NCI-H1092 treated with DMSO at 0.1 percent for 48 hours (cell line): ENCODE measurements around the gene ACAP1.

Source experiments
- DNase-seq: peaks from one replicate; lab custom pipeline; 2025; lab: John Stamatoyannopoulos, UW

The ACAP1 gene

DNA sequence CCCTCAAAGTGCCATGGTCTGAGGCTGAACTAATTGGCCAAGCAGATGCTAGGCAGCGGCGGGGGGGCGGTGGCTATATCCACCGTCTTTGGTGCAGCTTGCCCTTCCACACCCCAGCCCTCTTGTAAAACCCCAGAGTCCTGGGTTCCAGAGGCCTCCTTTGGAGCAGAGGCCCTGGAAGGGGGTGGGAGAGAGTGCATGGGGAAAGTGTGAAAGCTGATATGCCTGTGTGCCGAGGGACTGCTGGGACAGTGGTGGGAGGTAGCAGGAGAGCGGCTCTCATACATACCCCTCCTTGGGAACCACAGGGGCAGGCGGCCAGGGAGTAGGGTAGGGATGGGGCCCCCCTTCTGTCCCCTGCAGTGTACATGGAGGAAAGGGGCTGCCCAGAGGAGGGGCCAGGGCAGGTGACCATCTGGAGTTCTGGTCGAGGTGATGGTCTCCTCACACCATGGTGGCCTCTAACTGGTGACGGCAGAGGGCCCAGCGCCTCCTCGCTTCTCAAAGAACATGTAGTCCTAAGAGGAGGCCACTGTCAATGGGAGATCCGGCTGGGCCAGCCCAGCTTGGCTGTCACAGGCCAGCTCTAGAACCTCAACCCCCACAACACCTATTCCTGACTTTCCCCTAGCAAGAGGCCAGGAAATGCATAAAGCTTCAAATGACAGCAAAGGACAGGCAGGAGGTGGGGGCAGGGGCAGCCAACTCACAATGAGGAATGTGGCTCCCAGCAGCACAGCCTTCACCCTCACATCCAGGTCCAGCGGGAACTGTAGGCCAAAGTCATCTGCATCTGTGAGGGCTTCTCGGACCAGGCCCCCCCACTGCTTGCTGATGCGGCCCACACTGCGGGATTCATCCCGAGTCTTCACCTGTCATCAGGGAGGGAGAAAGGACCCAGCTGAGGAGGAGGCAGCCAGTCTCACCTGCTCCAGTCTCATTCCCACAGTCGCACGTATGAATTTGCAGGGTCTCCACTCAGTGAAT is 53.9 kb downstream of the ACAP1 start:
- DNase-seq: no peak

DNA sequence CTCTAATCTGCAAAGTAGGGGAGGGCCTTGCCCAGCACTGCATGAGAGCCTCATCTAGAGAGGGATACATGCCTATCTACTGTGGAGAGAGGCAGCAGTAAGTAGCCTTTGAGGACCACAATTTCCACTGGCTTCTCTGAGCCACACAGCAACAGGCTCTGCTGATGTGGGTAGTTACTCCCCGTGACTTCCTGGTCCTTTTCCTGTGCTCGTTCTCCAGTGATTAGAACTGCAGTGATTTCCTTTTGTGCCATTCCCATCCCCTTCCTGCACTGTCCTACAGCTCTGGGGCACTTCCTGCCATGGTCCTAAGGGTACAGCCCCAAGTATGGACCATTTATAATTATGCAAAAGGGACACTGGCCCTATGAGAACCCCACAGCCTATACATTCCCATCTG is 55.0 kb downstream of the ACAP1 start:
- no peak for DNase-seq

GRCh38 chr17:7392696-7393612 is 56.6 kb downstream of the ACAP1 start:
- no peak for DNase-seq

DNA sequence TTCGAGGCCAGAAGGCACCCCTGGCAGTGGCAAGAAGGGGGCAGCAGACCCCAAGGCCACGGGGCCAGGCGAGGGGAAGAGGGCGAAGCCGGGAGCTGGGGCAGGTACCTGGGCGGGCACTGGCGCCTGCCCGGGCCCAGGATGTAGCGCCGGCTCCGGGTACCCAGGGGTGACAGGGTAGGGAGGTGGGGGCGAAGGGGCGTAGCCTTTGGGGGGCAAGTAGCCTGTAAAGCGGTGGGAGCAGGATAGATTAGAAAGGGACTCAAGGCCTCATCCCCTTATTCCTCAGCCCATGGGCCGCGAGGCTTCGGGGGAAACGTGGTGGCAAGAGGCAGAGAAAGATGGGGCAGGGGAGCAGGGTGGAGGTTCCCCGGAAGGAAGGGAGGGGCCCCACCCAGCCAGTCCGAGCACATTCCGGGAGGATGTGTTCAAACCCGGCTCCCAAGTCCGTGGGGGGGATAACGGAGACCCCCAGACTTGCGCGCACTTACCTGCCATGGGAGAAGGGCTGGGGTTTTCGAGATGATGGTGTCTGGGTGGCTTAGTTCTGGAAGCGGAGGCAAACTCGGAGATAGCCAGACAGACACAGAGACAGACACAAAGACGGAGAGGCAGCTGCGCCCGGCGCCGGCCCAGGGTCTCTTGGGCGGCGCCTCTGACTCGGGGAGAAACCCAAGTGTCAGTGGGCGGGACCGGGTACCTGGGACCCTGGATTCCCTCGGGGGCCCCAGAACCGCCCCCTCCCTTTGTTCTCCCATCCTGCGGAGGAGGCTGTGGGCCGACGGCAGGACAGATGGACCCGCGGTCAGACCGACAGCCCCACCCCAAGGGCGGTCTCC is 57.5 kb downstream of the ACAP1 start:
- peak; percentile 50 for DNase-seq

DNA sequence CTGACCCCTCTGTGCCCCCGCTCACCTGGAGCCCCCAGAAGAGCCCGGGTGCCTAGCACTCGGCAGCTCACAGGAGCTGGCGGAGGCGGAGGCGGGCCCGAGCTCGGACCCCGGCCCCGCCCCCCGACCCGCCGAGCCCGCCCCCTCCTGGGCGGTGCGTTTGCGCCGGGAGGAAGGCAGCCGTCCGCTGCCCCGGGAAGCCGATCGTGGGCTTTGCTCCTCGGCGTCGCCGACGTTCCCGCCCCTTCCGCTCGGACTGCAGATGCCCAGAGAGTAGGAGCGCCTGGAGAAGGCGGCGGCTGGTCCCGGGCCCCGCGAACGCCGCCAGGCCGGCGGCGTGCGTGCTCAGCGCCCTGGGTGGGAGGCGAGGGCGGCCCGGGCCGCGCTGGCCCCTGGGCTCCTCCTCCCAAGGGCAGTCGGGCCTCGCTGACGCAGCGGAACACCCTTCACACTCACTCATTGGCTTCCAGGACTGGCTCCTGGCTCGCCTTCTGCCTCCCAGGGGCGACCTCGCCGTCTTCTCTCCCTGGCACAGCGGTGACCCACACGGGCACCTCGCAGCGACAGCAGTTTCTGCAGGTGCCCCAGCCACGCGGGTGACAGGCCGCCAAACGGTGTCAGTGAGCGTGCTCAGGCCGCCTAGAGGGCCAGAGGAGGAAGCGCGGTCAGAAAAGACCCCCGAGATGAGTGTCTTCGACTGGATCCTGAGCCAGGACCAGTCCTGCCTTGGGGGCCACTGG is 58.3 kb downstream of the ACAP1 start, which contains the start of gene PLSCR3:
TSS of gene PLSCR3 (minus strand) at position 74 of the 740 bp plus-strand sequence. CDS start 415 bp downstream, outside the sequence.
- DNase-seq: peak; percentile 60

GRCh38 chr17:7396147-7396546 is 59.8 kb downstream of the ACAP1 start:
- DNase-seq: no peak

DNA sequence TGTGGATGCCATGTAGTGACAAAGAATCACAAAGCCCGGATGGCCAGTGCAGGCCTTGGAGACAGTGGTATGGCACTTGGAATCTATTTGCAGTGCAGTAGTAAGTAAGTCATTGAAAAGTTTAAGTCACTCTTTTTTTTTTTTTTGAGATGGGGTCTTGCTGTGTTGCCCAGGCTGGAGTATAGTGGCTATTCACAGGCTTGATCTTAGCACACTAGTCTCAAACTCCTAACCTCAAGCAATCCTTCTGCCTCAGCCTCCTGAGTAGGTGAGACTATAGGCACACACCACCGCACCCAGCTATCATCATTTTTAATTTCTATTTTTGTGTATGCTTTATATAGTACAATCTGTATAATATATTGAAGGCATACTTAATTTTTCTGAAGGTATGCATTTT is 62.3 kb downstream of the ACAP1 start:
- no peak for DNase-seq
